ENCODE results near the gene RANGAP1.

GRCh38 chr22:41245917-41246499 is 40.0 kb downstream of the RANGAP1 start:
- TF ChIP-seq CTCF (IDR thresholded peaks at IDR 0.05 in 4 of 5, conservative IDR thresholded peaks at IDR 0.05 in 1 of 5) (no peak), POLR2A (IDR thresholded peaks at IDR 0.05) (no peak)

Measured in gastrocnemius medialis (tissue), 4 donors.